IMR-90 (cell line): ENCODE data around the gene HYCC1. TPM values are rescaled to one million over a fixed set of nuclear protein-coding genes. Genes with fewer than 3 reads are reported as not detected.

ENCODE experiments used
- ATAC-seq: fragments of 200-7000 bp; cut with Tn5 transposase; 2 replicates; pipeline ENCODE4 v1.9.1; 2020; ENCODE audit warnings: low read depth, mild to moderate bottlenecking, moderate library complexity
- BruUV-seq: library from RNA; stranded (reverse); fragments of 400-500 nt; replicated peaks from 2 replicates; lab custom pipeline; 2021; lab: Mats Ljungman, UMichigan
- CTCF ChIA-PET: fragments of 300-600 bp; formaldehyde crosslinking; extraction: SDS; loops from one replicate; lab custom pipeline; 2021; ENCODE audit warnings: antibody characterized with exemption; lab: Yijun Ruan, JAX
- POLR2A ChIA-PET: fragments of 300-600 bp; sonication (Branson Sonifier 250); formaldehyde crosslinking; loops from one replicate; lab custom pipeline; 2022; ENCODE audit warnings: antibody characterized with exemption; ENCODE audit not compliant: unreplicated experiment; lab: Charles Lee
- DNase-seq: peaks from one replicate; pipeline ENCODE4 v3.0.0; 2013
- H2AFZ ChIP-seq: replicated peaks from 2 replicates; pipeline ENCODE3; 2013; ENCODE audit warnings: low read length, mild to moderate bottlenecking; ENCODE audit not compliant: poor library complexity
- H2AK5ac ChIP-seq: 2 replicates; pipeline ENCODE4 v1.6.1; 2013; ENCODE audit warnings: low read depth, low read length, inconsistent platforms
- H2AK9ac ChIP-seq: replicated peaks from 2 replicates; pipeline ENCODE3; 2013; ENCODE audit warnings: mild to moderate bottlenecking, low read depth, low read length, moderate library complexity; ENCODE audit not compliant: poor library complexity
- H2BK120ac ChIP-seq: 2 replicates; pipeline ENCODE4 v1.6.1; 2013; ENCODE audit warnings: low read depth, low read length, inconsistent platforms
- H2BK15ac ChIP-seq: 3 replicates; pipeline ENCODE4 v1.6.1; 2013; ENCODE audit warnings: low read depth, low read length, inconsistent platforms
- H2BK20ac ChIP-seq: 2 replicates; pipeline ENCODE4 v1.6.1; 2013; ENCODE audit warnings: low read depth, mild to moderate bottlenecking, inconsistent platforms, low read length, moderate library complexity
- H2BK5ac ChIP-seq: 2 replicates; pipeline ENCODE4 v1.6.1; 2013; ENCODE audit warnings: mild to moderate bottlenecking, low read depth, low read length, inconsistent platforms; ENCODE audit not compliant: poor library complexity, severe bottlenecking
- H3K14ac ChIP-seq: replicated peaks from 2 replicates; pipeline ENCODE4 v1.6.1; 2013; ENCODE audit warnings: low read depth, low read length, inconsistent platforms
- H3K18ac ChIP-seq: 2 replicates; pipeline ENCODE4 v1.6.1; 2013; ENCODE audit warnings: low read depth, low read length, control low read depth
- H3K23ac ChIP-seq: 2 replicates; pipeline ENCODE4 v1.6.1; 2013; ENCODE audit warnings: low read depth, low read length, inconsistent platforms
- H3K27ac ChIP-seq: 2 replicates; pipeline ENCODE4 v1.5.1; 2013; ENCODE audit warnings: mild to moderate bottlenecking, control low read depth, low read length; ENCODE audit not compliant: insufficient read depth
- H3K27me3 ChIP-seq: 2 replicates; pipeline ENCODE4 v1.6.1; 2013; ENCODE audit warnings: low read length; ENCODE audit not compliant: control insufficient read depth, insufficient read depth
- H3K36me3 ChIP-seq: 2 replicates; pipeline ENCODE4 v1.6.1; 2013; ENCODE audit warnings: low read length, mixed read lengths; ENCODE audit not compliant: control insufficient read depth, insufficient read depth
- H3K4ac ChIP-seq: 2 replicates; pipeline ENCODE4 v1.6.1; 2013; ENCODE audit warnings: low read depth, low read length, inconsistent platforms
- H3K4me1 ChIP-seq: 2 replicates; pipeline ENCODE4 v1.6.1; 2013; ENCODE audit warnings: low read length, mixed read lengths; ENCODE audit not compliant: control insufficient read depth, insufficient read depth
- H3K4me2 ChIP-seq: 2 replicates; pipeline ENCODE4 v1.6.1; 2013; ENCODE audit warnings: low read depth, mild to moderate bottlenecking, control low read depth, low read length, moderate library complexity
- H3K4me3 ChIP-seq: 2 replicates; pipeline ENCODE4 v1.5.1; 2013; ENCODE audit warnings: low read depth, mild to moderate bottlenecking, control low read depth, low read length, moderate library complexity; ENCODE audit not compliant: insufficient read depth
- H3K56ac ChIP-seq: 2 replicates; pipeline ENCODE4 v1.6.1; 2013; ENCODE audit warnings: low read length, inconsistent platforms; ENCODE audit not compliant: insufficient read depth; ENCODE audit errors: extremely low read depth
- H3K79me1 ChIP-seq, 2 experiments: 2 replicates each; pipeline ENCODE4 v1.6.1; 2013; ENCODE audit warnings: low read length in 2 of 2, inconsistent platforms in 1 of 2, low read depth in 1 of 2
- H3K9ac ChIP-seq: 2 replicates; pipeline ENCODE4 v1.6.1; 2013; ENCODE audit warnings: low read depth, low read length, control low read depth
- H3K9me1 ChIP-seq: 2 replicates; pipeline ENCODE4 v1.6.1; 2013; ENCODE audit warnings: low read length, inconsistent platforms; ENCODE audit not compliant: insufficient read depth
- H3K9me3 ChIP-seq: 2 replicates; pipeline ENCODE4 v1.6.1; 2013; ENCODE audit warnings: low read length; ENCODE audit not compliant: control insufficient read depth, insufficient read depth
- H4K20me1 ChIP-seq: 2 replicates; pipeline ENCODE4 v1.6.1; 2013; ENCODE audit warnings: low read length, inconsistent platforms; ENCODE audit not compliant: insufficient read depth
- H4K5ac ChIP-seq: 2 replicates; pipeline ENCODE4 v1.6.1; 2013; ENCODE audit warnings: mild to moderate bottlenecking, low read depth, low read length, control low read depth
- H4K8ac ChIP-seq, 2 experiments: 2 replicates each; pipeline ENCODE4 v1.6.1; 2013; ENCODE audit warnings: low read depth in 2 of 2, low read length in 2 of 2, control low read depth in 1 of 2, inconsistent platforms in 1 of 2
- H4K91ac ChIP-seq: 2 replicates; pipeline ENCODE4 v1.6.1; 2013; ENCODE audit warnings: low read depth, low read length, inconsistent platforms; ENCODE audit not compliant: insufficient read depth
- BHLHE40 ChIP-seq: fragments of 150-350 bp; IDR thresholded peaks from 2 replicates; pipeline ENCODE4 v1.6.1; 2016; ENCODE audit warnings: mild to moderate bottlenecking, low read depth, low read length
- CEBPB ChIP-seq: IDR thresholded peaks from 2 replicates; pipeline ENCODE4 v1.6.1; 2012; ENCODE audit warnings: low read depth, low read length, improper control_type of control experiment
- MAZ ChIP-seq: IDR thresholded peaks from 2 replicates; pipeline ENCODE4 v1.6.1; 2012; ENCODE audit warnings: low read depth, mild to moderate bottlenecking, low read length, improper control_type of control experiment, moderate library complexity, borderline replicate concordance
- RCOR1 ChIP-seq: IDR thresholded peaks from 2 replicates; pipeline ENCODE4 v1.6.1; 2012; ENCODE audit warnings: mild to moderate bottlenecking, low read length, improper control_type of control experiment; ENCODE audit not compliant: insufficient replicate concordance
- SMC3 ChIP-seq: fragments of 150-350 bp; IDR thresholded peaks from 2 replicates; pipeline ENCODE4 v1.6.1; 2016; ENCODE audit warnings: low read depth, mild to moderate bottlenecking, antibody characterized with exemption, low read length, moderate library complexity
- WGBS, 2 experiments: methylation state at CpG; one replicate each; pipeline versions ENCODE4 v1.1.5 to v1.1.7; 2013; ENCODE audit warnings: missing lambda C conversion rate in 2 of 2; ENCODE audit not compliant: insufficient read length in 1 of 2; ENCODE audit errors: extremely low coverage in 2 of 2; 5-methylcytosine and 5-hydroxymethylcytosine counted together
- dilution Hi-C: fragments of 300-500 bp; cut with HindIII; formaldehyde crosslinking; loops from one replicate; pipeline ENCODE4 v1.14.3; 2018; ENCODE audit warnings: low sequenced_read_pairs; ENCODE audit not compliant: unreplicated experiment
- in situ Hi-C: fragments of 300-500 bp; cut with MboI; formaldehyde crosslinking; loops from 3 replicates; pipeline ENCODE4 v1.14.3; 2019; ENCODE audit warnings: low sequenced_read_pairs, inconsistent platforms, mixed read lengths
- intact Hi-C: fragments of 100-400 bp; cut with micrococcal nuclease; formaldehyde crosslinking; loops from 2 replicates; pipeline ENCODE4 v1.10.0; 2022
- polyA plus RNA-seq, 3 experiments: library from polyadenylated mRNA; depleted of rRNA; stranded (reverse); fragments of >200 nt; gene quantifications; 2 replicates each; pipeline ENCODE4 v1.2.3, GENCODE V29; 2012; ENCODE audit warnings: low replicate concordance in 1 of 3
- total RNA-seq: library from RNA; depleted of rRNA; stranded (reverse); fragments of >200 nt; gene quantifications from 2 replicates; pipeline ENCODE4 v1.2.3, GENCODE V29; 2012

The HYCC1 gene
- total and polyA plus RNA-seq, 2 of the 4 experiments (the other 2 are of a cell fraction) = 44.1 to 78.3 TPM

DNA sequence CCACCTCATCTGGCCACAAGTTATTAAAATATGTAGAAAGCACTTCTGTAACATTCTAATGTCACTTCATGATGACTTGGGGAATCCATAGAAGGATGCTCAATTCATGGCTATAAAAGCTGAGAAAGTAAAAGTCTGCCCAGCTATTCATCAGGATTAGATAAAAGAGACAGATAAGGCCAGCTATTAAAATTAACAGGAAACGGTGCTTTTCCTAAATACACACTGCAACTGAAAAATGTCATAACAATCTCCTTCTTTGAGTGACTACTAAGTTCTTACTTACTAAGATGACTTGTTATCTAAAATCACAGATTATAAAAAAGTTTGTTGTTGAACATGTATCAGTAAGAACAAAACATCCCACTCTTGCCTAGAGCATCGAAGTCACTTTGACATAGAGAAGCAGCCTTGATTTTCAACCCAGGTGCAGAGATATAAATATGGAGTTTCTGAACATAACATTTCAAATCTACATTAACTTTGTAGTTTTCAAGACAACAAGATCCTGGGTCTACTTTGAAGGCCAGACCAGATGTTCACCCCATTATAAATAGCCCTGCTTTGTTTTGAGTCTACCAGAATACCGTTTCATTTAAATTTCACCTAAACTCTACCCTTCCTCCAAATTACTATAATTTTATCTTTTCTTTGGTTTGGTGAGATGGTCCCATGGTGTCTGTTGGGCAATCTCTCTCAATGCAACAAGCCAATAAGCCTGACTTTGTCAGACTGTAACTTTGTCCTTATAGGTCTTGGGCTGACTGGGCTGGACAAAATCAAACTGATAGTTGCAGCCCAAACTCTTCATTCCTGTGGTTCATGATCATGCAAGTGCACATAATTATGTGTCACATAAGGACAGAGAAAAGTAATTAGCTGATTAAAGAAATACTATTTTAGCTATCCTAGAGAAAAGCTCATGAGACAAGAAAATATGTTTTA is 24.0 kb downstream of the HYCC1 start:
- Histone ChIP-seq H3K27ac (no peak overlapping the region), H3K36me3 (peaks cover 1% of the 10 kb centered on the region; the same call in 1 of the 2 replicates), H2AK9ac (no peak overlapping the region), H3K27me3 (no peaks in the 10 kb centered on the region), H3K79me1 (peaks cover 9 to 69% of the 10 kb centered on the region in 2 experiments), H3K4me3 (no peak overlapping the region), H4K5ac (no peak overlapping the region), H3K14ac (peak overlapping the region; percentile 51; the same call in 1 of the 2 replicates), H2BK120ac (peak overlapping the region; percentile 43; the same call in 1 of the 2 replicates), H3K23ac (no peak overlapping the region), H4K91ac (0 out of 2 replicates have a peak overlapping the region, but pooled peaks have one; percentile 6), H3K9me3 (no peaks in the 10 kb centered on the region), H2BK15ac (no peak overlapping the region), H3K4ac (no peak overlapping the region; the same call in 1 of the 2 replicates), H3K4me2 (no peak overlapping the region), H4K20me1 (peaks cover 23% of the 10 kb centered on the region), H3K4me1 (no peaks in the 10 kb centered on the region; the same call in 1 of the 2 replicates), H2AK5ac (peak overlapping the region; percentile 25), H2BK20ac (no peak overlapping the region), H3K56ac (no peak overlapping the region), H2AFZ (no peak overlapping the region), H4K8ac (peak overlapping the region in 1 of 2 experiments; percentile 47; a peak in 1 of 4 replicates), H2BK5ac (peak overlapping the region; percentile 38), H3K9ac (no peak overlapping the region), H3K18ac (peak overlapping the region; percentile 20; the same call in 1 of the 2 replicates), H3K9me1 (0 out of 2 replicates have a peak, but pooled peaks cover 6% of the 10 kb centered on the region)
- ATAC-seq (peak; percentile 28), DNase-seq (no peak)
- POLR2A ChIA-PET = no interaction called here
- dilution Hi-C loops (no loop called here), intact Hi-C loops (no loop called here), in situ Hi-C loops (no loop called here)
- WGBS, 2 experiments = 100% methylated on average over 1 of the region's 3 CpGs; no CpG with 5 or more reads in 1 of the 2 experiments
- CTCF ChIA-PET = interaction anchor here (1.0 kb wide), 1 partner anchor 8 kb away, joined by 3 read pairs; no protein-coding TSS in a partner anchor
- no peak for TF ChIP-seq RCOR1
- TF ChIP-seq SMC3 = no peak
- TF ChIP-seq MAZ = no peak
- TF ChIP-seq CEBPB = 0 out of 2 replicates have a peak, but pooled peaks have one; percentile 49
- TF ChIP-seq BHLHE40 = no peak
- BruUV-seq = no TSS peak
